Large intestine (tissue), 3 donors: ENCODE results near the gene NFATC1. TPM values are rescaled to one million over a fixed set of nuclear protein-coding genes. Genes with fewer than 3 reads are reported as not detected.

Experiments used
- DNase-seq, 2 donors: peaks; one replicate each; pipeline versions ENCODE4 v3.0.0 to v3.0.0-alpha.2; 2013
- H3K27ac ChIP-seq: one replicate; pipeline ENCODE4 v1.5.1; 2013; ENCODE audit warnings: low read length
- H3K27me3 ChIP-seq: 2 replicates; pipeline ENCODE4 v1.6.1; 2013; ENCODE audit warnings: low read length; ENCODE audit not compliant: control insufficient read depth, insufficient read depth
- H3K36me3 ChIP-seq: 2 replicates; pipeline ENCODE4 v1.6.1; 2013; ENCODE audit warnings: low read length; ENCODE audit not compliant: control insufficient read depth, insufficient read depth
- H3K4me1 ChIP-seq: one replicate; pipeline ENCODE4 v1.6.1; 2013; ENCODE audit warnings: low read length; ENCODE audit not compliant: control insufficient read depth, insufficient read depth
- H3K4me3 ChIP-seq: one replicate; pipeline ENCODE4 v1.5.1; 2013; ENCODE audit warnings: low read length
- H3K9me3 ChIP-seq: one replicate; pipeline ENCODE4 v1.6.1; 2013; ENCODE audit warnings: mild to moderate bottlenecking, low read depth, low read length, moderate library complexity; ENCODE audit not compliant: control insufficient read depth
- WGBS: methylation state at CpG from one replicate; pipeline ENCODE4 v1.1.5; 2013; ENCODE audit warnings: low lambda C conversion rate; ENCODE audit not compliant: insufficient coverage; 5-methylcytosine and 5-hydroxymethylcytosine counted together
- polyA plus RNA-seq: library from polyadenylated mRNA; unstranded; fragments of 120-200 nt; gene quantifications from one replicate; pipeline ENCODE4 v1.2.1, GENCODE V29; 2013

NFATC1 gene
- polyA plus RNA-seq, 1 donor = 6.9 TPM

DNA sequence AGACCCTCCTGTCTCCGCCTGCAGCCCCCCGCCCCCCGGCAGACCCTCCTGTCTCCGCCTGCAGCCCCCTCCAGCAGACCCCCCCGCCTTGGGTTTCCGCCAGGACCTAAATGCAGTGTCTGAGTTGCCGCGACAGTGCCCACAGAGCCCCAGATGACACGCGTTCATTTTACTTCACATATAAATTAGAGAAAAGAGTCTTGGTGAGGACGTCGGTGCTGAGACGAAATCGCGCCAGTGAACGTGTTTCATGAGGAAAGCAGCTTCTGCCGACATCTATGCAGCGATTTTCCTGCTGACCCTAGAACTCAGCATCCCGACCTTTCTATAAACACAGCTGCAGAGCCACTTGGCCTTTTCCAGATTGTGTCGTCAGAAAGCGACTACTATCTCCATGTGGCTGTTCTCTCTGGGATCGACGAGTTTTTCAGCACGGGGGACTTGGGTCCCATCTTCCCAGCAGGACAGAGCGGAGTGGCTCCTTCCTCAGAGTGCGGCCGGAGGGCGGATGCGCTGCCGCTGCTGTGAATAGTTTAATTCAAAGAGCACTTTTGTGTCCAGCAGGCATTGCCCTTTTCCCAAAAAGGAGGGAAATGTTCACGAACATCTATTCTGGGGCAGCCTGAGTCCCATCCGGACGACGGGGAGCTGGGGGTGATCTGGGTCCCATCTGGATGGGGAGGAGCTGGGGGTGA is 136.7 kb downstream of the NFATC1 start:
- no peaks in the 10 kb centered on the region for H3K4me1 ChIP-seq
- peaks cover 36% of the 10 kb centered on the region for H3K27me3 ChIP-seq
- peak in 1 of 2 donors; percentile 26 for DNase-seq
- no CpG with 5 or more reads among the region's 34 CpGs for WGBS
- H3K36me3 ChIP-seq = no peaks in the 10 kb centered on the region
- no peak overlapping the region for H3K4me3 ChIP-seq
- no peak overlapping the region for H3K27ac ChIP-seq
- H3K9me3 ChIP-seq = no peaks in the 10 kb centered on the region

- H3K4me1 ChIP-seq = no peaks in the 10 kb centered on the region
- H3K27ac ChIP-seq = no peak overlapping the region
- H3K9me3 ChIP-seq = no peaks in the 10 kb centered on the region
- DNase-seq = no peak
- no peaks in the 10 kb centered on the region for H3K36me3 ChIP-seq
- H3K27me3 ChIP-seq = peaks cover 36% of the 10 kb centered on the region
- no peak overlapping the region for H3K4me3 ChIP-seq
- WGBS = no CpG with 5 or more reads among the region's 13 CpGs
Observed at GRCh38 chr18:79533146-79533545, 137.4 kb downstream of the NFATC1 start.

GRCh38 chr18:79533591-79533990 is 137.9 kb downstream of the NFATC1 start:
- no peaks in the 10 kb centered on the region for H3K36me3 ChIP-seq
- peaks cover 36% of the 10 kb centered on the region for H3K27me3 ChIP-seq
- H3K4me3 ChIP-seq = no peak overlapping the region
- H3K4me1 ChIP-seq = no peaks in the 10 kb centered on the region
- H3K27ac ChIP-seq = no peak overlapping the region
- no peaks in the 10 kb centered on the region for H3K9me3 ChIP-seq
- no CpG with 5 or more reads among the region's 9 CpGs for WGBS
- no peak for DNase-seq

DNA sequence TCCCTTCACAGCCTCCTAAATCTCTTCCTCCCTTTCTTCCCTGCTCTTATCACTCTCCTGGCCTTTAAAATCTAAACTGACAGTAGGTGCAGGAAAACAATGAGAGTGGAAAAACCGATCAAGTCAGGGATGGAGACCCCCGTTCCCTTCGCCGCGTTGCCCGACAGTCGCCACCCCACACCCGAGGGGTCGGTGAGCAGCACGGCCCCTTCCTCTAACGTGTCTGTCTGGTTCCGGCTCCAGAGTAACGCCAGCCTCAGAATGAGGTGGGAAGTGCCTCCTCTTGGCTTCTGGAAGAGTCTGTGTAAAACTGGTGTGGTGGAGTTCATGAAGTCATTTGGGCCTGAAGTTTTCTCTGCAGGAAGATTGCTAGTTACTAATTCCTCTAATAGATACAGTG is 138.6 kb downstream of the NFATC1 start:
- Histone ChIP-seq H3K4me1 (no peaks in the 10 kb centered on the region), H3K9me3 (no peaks in the 10 kb centered on the region), H3K36me3 (no peaks in the 10 kb centered on the region), H3K27ac (no peak overlapping the region), H3K27me3 (peaks cover 36% of the 10 kb centered on the region), H3K4me3 (no peak overlapping the region)
- DNase-seq = no peak
- WGBS = 82% methylated on average over 3 of the region's 13 CpGs

- Histone ChIP-seq H3K4me1 (no peaks in the 10 kb centered on the region), H3K27me3 (peaks cover 13% of the 10 kb centered on the region), H3K4me3 (no peak overlapping the region), H3K9me3 (peaks cover 11% of the 10 kb centered on the region), H3K27ac (no peak overlapping the region), H3K36me3 (no peaks in the 10 kb centered on the region)
- DNase-seq = no peak
- 100% methylated on average over 1 of the region's 8 CpGs for WGBS
Observed at GRCh38 chr18:79537758-79538157, 142.0 kb downstream of the NFATC1 start.

DNA sequence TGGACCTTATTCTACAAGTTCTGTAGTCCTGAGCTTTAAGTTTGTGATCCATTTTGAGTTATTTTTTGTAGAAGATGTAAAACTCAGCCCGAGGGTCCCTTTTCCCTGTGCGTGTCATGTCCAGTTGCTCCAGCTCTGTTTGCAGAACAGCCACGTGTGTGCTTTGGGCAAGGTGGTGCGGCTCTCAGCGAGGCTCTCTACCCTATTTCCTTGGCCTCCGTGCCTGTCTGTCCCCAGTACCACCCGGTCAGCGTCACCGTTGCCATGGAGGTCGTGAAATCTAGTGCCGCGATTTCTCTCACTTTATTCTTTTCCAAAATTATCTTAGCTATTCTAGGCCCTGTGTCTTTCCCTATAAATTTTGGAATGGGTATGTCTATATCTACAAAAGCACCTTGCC is 142.9 kb downstream of the NFATC1 start:
- H3K27me3 ChIP-seq = peaks cover 4% of the 10 kb centered on the region
- H3K4me1 ChIP-seq = no peaks in the 10 kb centered on the region
- H3K4me3 ChIP-seq = no peak overlapping the region
- H3K9me3 ChIP-seq = peaks cover 11% of the 10 kb centered on the region
- no peak for DNase-seq
- H3K36me3 ChIP-seq = no peaks in the 10 kb centered on the region
- no peak overlapping the region for H3K27ac ChIP-seq
- no CpG with 5 or more reads among the region's 12 CpGs for WGBS

GRCh38 chr18:79540161-79540903 is 144.6 kb downstream of the NFATC1 start:
- no peaks in the 10 kb centered on the region for H3K4me1 ChIP-seq
- H3K4me3 ChIP-seq = no peak overlapping the region
- no peaks in the 10 kb centered on the region for H3K36me3 ChIP-seq
- DNase-seq = no peak
- H3K9me3 ChIP-seq = peaks cover 14% of the 10 kb centered on the region
- H3K27me3 ChIP-seq = no peaks in the 10 kb centered on the region
- 100% methylated on average over 1 of the region's 16 CpGs for WGBS
- H3K27ac ChIP-seq = no peak overlapping the region

- no peak overlapping the region for H3K27ac ChIP-seq
- no peak for DNase-seq
- H3K27me3 ChIP-seq = no peaks in the 10 kb centered on the region
- no peaks in the 10 kb centered on the region for H3K4me1 ChIP-seq
- H3K9me3 ChIP-seq = peaks cover 14% of the 10 kb centered on the region
- no peak overlapping the region for H3K4me3 ChIP-seq
- no CpG with 5 or more reads among the region's 12 CpGs for WGBS
- H3K36me3 ChIP-seq = no peaks in the 10 kb centered on the region
Observed at GRCh38 chr18:79540904-79541282, 145.2 kb downstream of the NFATC1 start.

GRCh38 chr18:79542213-79542612 is 146.5 kb downstream of the NFATC1 start:
- no peaks in the 10 kb centered on the region for H3K27me3 ChIP-seq
- no peak for DNase-seq
- no peaks in the 10 kb centered on the region for H3K4me1 ChIP-seq
- WGBS = 100% methylated on average over 2 of the region's 2 CpGs
- H3K27ac ChIP-seq = no peak overlapping the region
- peaks cover 18% of the 10 kb centered on the region for H3K9me3 ChIP-seq
- no peak overlapping the region for H3K4me3 ChIP-seq
- H3K36me3 ChIP-seq = no peaks in the 10 kb centered on the region

GRCh38 chr18:79542876-79543750 is 147.4 kb downstream of the NFATC1 start:
- Histone ChIP-seq H3K36me3 (no peaks in the 10 kb centered on the region), H3K9me3 (peaks cover 27% of the 10 kb centered on the region), H3K4me3 (no peak overlapping the region), H3K27ac (no peak overlapping the region), H3K27me3 (no peaks in the 10 kb centered on the region), H3K4me1 (no peaks in the 10 kb centered on the region)
- DNase-seq = no peak
- WGBS = no CpG with 5 or more reads among the region's 15 CpGs
